ENCODE data around the gene P2RX1. TPM values are rescaled to one million over a fixed set of nuclear protein-coding genes. Genes with fewer than 3 reads are reported as not detected.
A peak's percentile ranks its signal among the peaks of the same experiment; 100 is the strongest.

P2RX1 gene
- total and polyA plus RNA-seq, 2 donors (not counting 1 experiment from before 2014, with no cell fraction given): 25.7 to 84.7 TPM

DNA sequence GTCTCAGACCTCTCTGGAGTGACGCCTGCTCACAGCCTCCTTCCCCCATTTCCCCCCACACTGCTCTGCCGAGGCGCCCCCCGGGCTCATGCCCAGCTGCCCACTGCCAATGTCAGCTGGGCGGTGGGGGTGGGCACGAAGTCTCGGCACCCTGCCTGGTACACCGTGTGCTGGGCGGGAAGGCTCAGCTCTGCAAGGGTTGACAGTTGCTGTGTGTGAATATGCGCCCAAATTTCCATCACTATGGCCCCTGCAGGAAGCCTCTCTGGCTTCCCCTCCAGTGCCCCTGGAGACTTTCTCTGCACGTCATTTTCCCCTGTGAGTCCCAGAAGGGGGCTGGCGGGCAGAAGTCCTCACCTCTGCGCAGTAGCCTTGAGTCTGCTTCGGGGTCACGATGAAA, 11.8 kb downstream of the P2RX1 start:
- DNase-seq (peak; percentile 63), ATAC-seq (ENCODE audit: low read depth) (peak; percentile 78)
- intact Hi-C loops (cut with micrococcal nuclease): loop anchor here (1.0 to 2.0 kb wide), 2 partner anchors 11 to 58 kb away; partner anchors contain the start of genes CAMKK1 and NCBP3
- Mint-ChIP-seq H3K9me3 (ENCODE audit: insufficient read depth) (no peaks in the 10 kb centered on the region), H3K27ac (peak overlapping the region; percentile 91), H3K27me3 (no peaks in the 10 kb centered on the region), H3K4me1 (peaks cover 30% of the 10 kb centered on the region), H3K4me3 (peak overlapping the region; percentile 88)
- peak overlapping the region in 2 of 5 experiments; percentile 17 to 33 for H3K4me3 ChIP-seq (ENCODE audit: control extremely low read depth in 1 of 5, extremely low read depth in 1 of 5, insufficient read depth in 1 of 5, low read depth in 2 of 5, low read length in 4 of 5)
- H4K20me1 ChIP-seq (ENCODE audit: control insufficient read depth, insufficient read depth, low read length, poor library complexity, severe bottlenecking): no peaks in the 10 kb centered on the region
- WGBS (ENCODE audit: insufficient coverage): 5% methylated on average over 7 of the region's 15 CpGs
- H3K36me3 ChIP-seq (replicated peaks in 1 of 2; ENCODE audit: control extremely low read depth in 1 of 2, control insufficient read depth in 1 of 2, extremely low read depth in 1 of 2, insufficient read depth in 2 of 2, low read length in 1 of 2): no peaks in the 10 kb centered on the region
- H3K27ac ChIP-seq (ENCODE audit: low read length in 2 of 2): peak overlapping the region; percentile 57 to 77
- no peaks in the 10 kb centered on the region for H3K27me3 ChIP-seq (replicated peaks in 1 of 4; ENCODE audit: control extremely low read depth in 1 of 4, control insufficient read depth in 3 of 4, insufficient read depth in 4 of 4, low read length in 3 of 4)
- no peak overlapping the region for H3K9ac ChIP-seq (ENCODE audit: low read length)
- H3K79me2 ChIP-seq (ENCODE audit: control insufficient read depth, insufficient read depth, low read length): peaks cover 30% of the 10 kb centered on the region
- TF ChIP-seq CTCF (IDR thresholded peaks at IDR 0.05) (no peak), EZH2 (IDR thresholded peaks at IDR 0.05; ENCODE audit: borderline replicate concordance, insufficient read depth, low read depth, low read length, poor library complexity, severe bottlenecking) (no peak)
- peak overlapping the region; percentile 74 for H3K4me2 ChIP-seq (replicated peaks; ENCODE audit: low read depth, low read length, poor library complexity, severe bottlenecking)
- CTCF ChIA-PET: interaction anchor here (2.0 to 5.9 kb wide), 6 partner anchors 9 to 60 kb away, joined by 5 to 47 read pairs (median 18); partner anchors contain the start of genes NCBP3 and P2RX1
- H2AFZ ChIP-seq (ENCODE audit: insufficient read depth, low read depth, low read length, poor library complexity, severe bottlenecking): peak overlapping the region; percentile 33
- H3K9me3 ChIP-seq (ENCODE audit: control extremely low read depth in 1 of 3, control insufficient read depth in 2 of 3, insufficient read depth in 1 of 3, low read length in 2 of 3): no peaks in the 10 kb centered on the region
- peaks cover 22 to 27% of the 10 kb centered on the region in 2 donors for H3K4me1 ChIP-seq (ENCODE audit: control insufficient read depth in 2 of 2, insufficient read depth in 2 of 2, low read length in 2 of 2)
- POLR2A ChIA-PET: interaction anchor here (0.6 to 2.4 kb wide), 6 partner anchors 12 to 208 kb away, joined by 3 to 13 read pairs (median 8); partner anchors contain the start of gene CAMKK1

- Histone ChIP-seq H3K27me3 (replicated peaks in 1 of 4; ENCODE audit: control extremely low read depth in 1 of 4, control insufficient read depth in 3 of 4, insufficient read depth in 4 of 4, low read length in 3 of 4) (no peaks in the 10 kb centered on the region), H4K20me1 (ENCODE audit: control insufficient read depth, insufficient read depth, low read length, poor library complexity, severe bottlenecking) (no peaks in the 10 kb centered on the region), H3K27ac (ENCODE audit: low read length in 2 of 2) (peak overlapping the region; percentile 57 to 77), H3K79me2 (ENCODE audit: control insufficient read depth, insufficient read depth, low read length) (peaks cover 24% of the 10 kb centered on the region), H3K9me3 (ENCODE audit: control extremely low read depth in 1 of 3, control insufficient read depth in 2 of 3, insufficient read depth in 1 of 3, low read length in 2 of 3) (no peaks in the 10 kb centered on the region), H2AFZ (ENCODE audit: insufficient read depth, low read depth, low read length, poor library complexity, severe bottlenecking) (no peak overlapping the region), H3K4me1 (ENCODE audit: control insufficient read depth in 2 of 2, insufficient read depth in 2 of 2, low read length in 2 of 2) (peaks cover 19 to 22% of the 10 kb centered on the region in 2 donors), H3K4me3 (ENCODE audit: control extremely low read depth in 1 of 5, extremely low read depth in 1 of 5, insufficient read depth in 1 of 5, low read depth in 2 of 5, low read length in 4 of 5) (no peak overlapping the region), H3K4me2 (replicated peaks; ENCODE audit: low read depth, low read length, poor library complexity, severe bottlenecking) (peak overlapping the region; percentile 74), H3K36me3 (replicated peaks in 1 of 2; ENCODE audit: control extremely low read depth in 1 of 2, control insufficient read depth in 1 of 2, extremely low read depth in 1 of 2, insufficient read depth in 2 of 2, low read length in 1 of 2) (no peaks in the 10 kb centered on the region), H3K9ac (ENCODE audit: low read length) (no peak overlapping the region)
- Mint-ChIP-seq H3K9me3 (ENCODE audit: insufficient read depth) (no peaks in the 10 kb centered on the region), H3K27ac (peak overlapping the region; percentile 37), H3K4me3 (peak overlapping the region; percentile 88), H3K27me3 (no peaks in the 10 kb centered on the region), H3K4me1 (peaks cover 26% of the 10 kb centered on the region)
- ATAC-seq (ENCODE audit: low read depth) (no peak), DNase-seq (no peak)
- POLR2A ChIA-PET: interaction anchor here (0.5 to 2.4 kb wide), 5 partner anchors 11 to 180 kb away, joined by 3 to 13 read pairs (median 7); partner anchors contain the start of genes CAMKK1 and P2RX1
- intact Hi-C loops (cut with micrococcal nuclease): loop anchor here (1.0 to 2.0 kb wide), 2 partner anchors 11 to 57 kb away; partner anchors contain the start of genes CAMKK1 and NCBP3
- CTCF ChIA-PET: interaction anchor here (1.2 to 5.9 kb wide), 7 partner anchors 10 to 61 kb away, joined by 3 to 47 read pairs (median 12); partner anchors contain the start of genes CAMKK1, NCBP3 and P2RX1
- TF ChIP-seq EZH2 (IDR thresholded peaks at IDR 0.05; ENCODE audit: borderline replicate concordance, insufficient read depth, low read depth, low read length, poor library complexity, severe bottlenecking): no peak
- TF ChIP-seq CTCF (IDR thresholded peaks at IDR 0.05): no peak
- 95% methylated on average over 21 of the region's 21 CpGs for WGBS (ENCODE audit: insufficient coverage)
Measured at GRCh38 chr17:3903881-3904290, 12.4 kb downstream of the P2RX1 start.
